GM21619 (cell line): Measurements from ENCODE around the gene CDKN2A.

Source experiments
- ATAC-seq: cut with Tn5 transposase; IDR thresholded peaks from one replicate; pipeline ENCODE4 v1.9.1; 2021; ENCODE audit not compliant: unreplicated experiment

Gene CDKN2A

GRCh38 chr9:21993893-21994555, at the start of gene CDKN2A:
Gene CDKN2A (minus strand): TSS chr9:21994392.
- peak; percentile 31 for ATAC-seq

- no peak for ATAC-seq
These were observed 49.7 kb upstream of the CDKN2A start for GRCh38 chr9:22043928-22044327.

GRCh38 chr9:22041775-22042174, 47.6 kb upstream of the CDKN2A start:
- ATAC-seq, result no peak

- no peak for ATAC-seq
These were observed 47.2 kb upstream of the CDKN2A start for GRCh38 chr9:22041344-22041743.

- no peak for ATAC-seq
These were observed 46.6 kb upstream of the CDKN2A start for GRCh38 chr9:22040760-22041159.

- ATAC-seq, result no peak
These were observed 45.1 kb upstream of the CDKN2A start for GRCh38 chr9:22039258-22039657.

- no peak for ATAC-seq
These were observed 43.9 kb upstream of the CDKN2A start for GRCh38 chr9:22037954-22038690.

GRCh38 chr9:22036866-22037626, 42.9 kb upstream of the CDKN2A start:
- ATAC-seq, result no peak

GRCh38 chr9:22035591-22036011, 41.4 kb upstream of the CDKN2A start:
- no peak for ATAC-seq

- no peak for ATAC-seq
These were observed 38.9 kb upstream of the CDKN2A start for GRCh38 chr9:22033012-22033630.

GRCh38 chr9:22031655-22032411, 37.6 kb upstream of the CDKN2A start:
- no peak for ATAC-seq

- ATAC-seq, result no peak
These were observed 36.0 kb upstream of the CDKN2A start for GRCh38 chr9:22030101-22030598.

- no peak for ATAC-seq
These were observed 35.0 kb upstream of the CDKN2A start for GRCh38 chr9:22029231-22029630.

GRCh38 chr9:22028394-22028793, 34.2 kb upstream of the CDKN2A start:
- ATAC-seq, result no peak

- no peak for ATAC-seq
These were observed 32.5 kb upstream of the CDKN2A start for GRCh38 chr9:22026696-22027095.

GRCh38 chr9:22022396-22022795, 28.2 kb upstream of the CDKN2A start:
- ATAC-seq, result no peak

GRCh38 chr9:22010866-22011625, 16.9 kb upstream of the CDKN2A start:
- ATAC-seq, result no peak

GRCh38 chr9:22009506-22009867, 15.3 kb upstream of the CDKN2A start:
- ATAC-seq, result peak; percentile 52

GRCh38 chr9:22008717-22009505, 14.7 kb upstream of the CDKN2A start, which contains the start of gene CDKN2B:
Gene CDKN2B (minus strand): TSS chr9:22009305. CDS start chr9:22008953, 352 bp downstream.
- ATAC-seq, result peak; percentile 92
